GM23338 (cell line): ENCODE data around the gene PRC1. TPM values are rescaled to one million over a fixed set of nuclear protein-coding genes. Genes with fewer than 3 reads are reported as not detected.
A peak's percentile ranks its signal among the peaks of the same experiment; 100 is the strongest.
"Not testable (repeated sequence)": the region's sequence is repeated elsewhere in the genome, so short reads cannot be mapped to it uniquely, and the experiment has no call there.

Experiments used
- ATAC-seq: fragments of 200-7000 bp; cut with Tn5 transposase; 3 replicates; pipeline ENCODE4 v1.9.1; 2020
- DNase-seq: peaks from one replicate; pipeline ENCODE4 v3.0.0-alpha.2; 2015; ENCODE audit warnings: low spot score
- H2AFZ ChIP-seq: fragments of 200-600 bp; sonication (generic); 2 replicates; pipeline ENCODE4 v1.8.0; 2016; ENCODE audit warnings: antibody characterized with exemption, mild to moderate bottlenecking, moderate library complexity
- H3F3A ChIP-seq: fragments of 200-600 bp; sonication (generic); replicated peaks from 2 replicates; pipeline ENCODE4 v1.8.0; 2017; ENCODE audit warnings: antibody characterized with exemption, mixed run types, low read depth
- H3K27ac ChIP-seq: fragments of 200-600 bp; sonication (generic); 2 replicates; pipeline ENCODE4 v1.6.1; 2016; ENCODE audit warnings: low read depth
- H3K27me3 ChIP-seq: fragments of 200-600 bp; sonication (generic); 2 replicates; pipeline ENCODE4 v1.8.0; 2016; ENCODE audit warnings: mild to moderate bottlenecking, mixed run types, moderate library complexity; ENCODE audit not compliant: insufficient read depth
- H3K36me3 ChIP-seq: fragments of 200-600 bp; sonication (generic); 2 replicates; pipeline ENCODE4 v1.8.0; 2016; ENCODE audit warnings: mild to moderate bottlenecking; ENCODE audit not compliant: insufficient read depth
- H3K4me1 ChIP-seq: fragments of 200-600 bp; sonication (generic); 2 replicates; pipeline ENCODE4 v1.8.0; 2016; ENCODE audit warnings: mild to moderate bottlenecking, moderate library complexity; ENCODE audit not compliant: insufficient read depth
- H3K4me2 ChIP-seq: fragments of 200-600 bp; sonication (generic); 2 replicates; pipeline ENCODE4 v1.7.1; 2017; ENCODE audit warnings: mixed run types
- H3K4me3 ChIP-seq: fragments of 200-600 bp; sonication (generic); 2 replicates; pipeline ENCODE4 v1.6.1; 2016; ENCODE audit warnings: mixed run types
- H3K79me2 ChIP-seq: fragments of 200-600 bp; sonication (generic); replicated peaks from 2 replicates; pipeline ENCODE4 v1.8.0; 2017; ENCODE audit warnings: mild to moderate bottlenecking; ENCODE audit not compliant: insufficient read depth
- H3K9me2 ChIP-seq: fragments of 200-600 bp; sonication (generic); 2 replicates; pipeline ENCODE4 v1.8.0; 2017; ENCODE audit not compliant: insufficient read depth
- H4K20me1 ChIP-seq: fragments of 200-600 bp; sonication (generic); replicated peaks from 2 replicates; pipeline ENCODE4 v1.8.0; 2017; ENCODE audit warnings: mild to moderate bottlenecking; ENCODE audit not compliant: insufficient read depth
- H3K27ac Mint-ChIP-seq: 2 replicates; pipeline ENCODE4 v1.8.0; 2020; ENCODE audit warnings: inconsistent platforms, mild to moderate bottlenecking, moderate library complexity, mixed read lengths
- H3K27me3 Mint-ChIP-seq: 3 replicates; pipeline ENCODE4 v1.8.0; 2022; ENCODE audit warnings: low read depth, mild to moderate bottlenecking, moderate library complexity, mixed read lengths, inconsistent platforms; ENCODE audit not compliant: insufficient read depth, poor library complexity
- H3K36me3 Mint-ChIP-seq: 3 replicates; pipeline ENCODE4 v1.8.0; 2021; ENCODE audit warnings: low read depth, mild to moderate bottlenecking, inconsistent platforms, moderate library complexity, mixed read lengths
- H3K4me1 Mint-ChIP-seq: 3 replicates; pipeline ENCODE4 v1.8.0; 2020; ENCODE audit warnings: mild to moderate bottlenecking, inconsistent platforms, mixed read lengths
- H3K4me3 Mint-ChIP-seq: 3 replicates; pipeline ENCODE4 v1.8.0; 2021; ENCODE audit warnings: moderate library complexity, mild to moderate bottlenecking, inconsistent platforms, mixed read lengths
- H3K9me3 Mint-ChIP-seq: 3 replicates; pipeline ENCODE4 v1.8.0; 2020; ENCODE audit warnings: moderate library complexity, mild to moderate bottlenecking, inconsistent platforms, mixed read lengths
- JUNB ChIP-seq: IDR thresholded peaks from one replicate; pipeline ENCODE4 v1.6.1; 2016; ENCODE audit warnings: antibody characterized with exemption; ENCODE audit not compliant: unreplicated experiment
- STAT1 ChIP-seq: IDR thresholded peaks from one replicate; pipeline ENCODE4 v1.6.1; 2016; ENCODE audit warnings: antibody characterized with exemption; ENCODE audit not compliant: unreplicated experiment
- ZNF114 ChIP-seq: fragments of 250-450 bp; sonication (Bioruptor Pico); IDR thresholded peaks from 2 replicates; pipeline ENCODE4 v1.5.0; 2020; ENCODE audit warnings: mild to moderate bottlenecking, moderate library complexity
- ZNF331 ChIP-seq: fragments of 250-450 bp; sonication (Bioruptor Pico); IDR thresholded peaks from 2 replicates; pipeline ENCODE4 v1.5.0; 2020; ENCODE audit warnings: low read depth, mild to moderate bottlenecking, moderate library complexity
- ZNF462 ChIP-seq: fragments of 250-450 bp; sonication (Bioruptor Pico); IDR thresholded peaks from 2 replicates; pipeline ENCODE4 v1.5.0; 2020; ENCODE audit warnings: mild to moderate bottlenecking, moderate library complexity
- polyA plus RNA-seq: library from polyadenylated mRNA; unstranded; fragments of >200 nt; fragmentation: Nextera tagmentation; extraction: Ambion mirVana; gene quantifications from 2 replicates; pipeline ENCODE4 v1.2.1, GENCODE V29; 2016
- total RNA-seq: library from RNA; depleted of rRNA; stranded (reverse); fragments of >200 nt; shearing (Covaris generic); gene quantifications from 2 replicates; pipeline ENCODE4 v1.2.3, GENCODE V29; 2014
- TF ChIP-seq, protein P1 (sequence below): IDR thresholded peaks from one replicate; pipeline ENCODE4 v1.6.1; 2018; ENCODE audit warnings: antibody characterized with exemption; ENCODE audit not compliant: unreplicated experiment

PRC1 gene
- total and polyA plus RNA-seq, 2 experiments from 2014 or later = 102 to 150 TPM

DNA sequence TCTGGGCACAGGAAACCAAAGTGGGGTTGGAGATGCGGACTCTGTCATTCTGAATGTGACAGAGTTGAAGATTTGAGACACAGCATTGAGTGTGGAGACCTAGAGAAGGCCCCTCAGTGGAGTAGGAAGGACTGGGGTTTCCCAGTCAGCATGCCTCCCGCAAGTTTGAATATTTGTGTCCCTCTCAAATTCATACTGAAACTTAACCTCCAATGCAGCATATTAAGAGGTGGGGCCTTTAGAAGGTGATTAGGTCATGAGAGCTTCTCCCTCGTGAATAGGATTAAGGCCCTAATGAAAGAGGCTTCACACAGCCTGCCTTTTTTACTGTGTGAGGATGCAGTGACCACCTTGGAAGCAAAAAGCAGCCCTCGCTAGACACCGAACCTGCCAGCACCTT lies 70.0 kb downstream of the PRC1 start (continued):
- TF ChIP-seq, protein P1, sequence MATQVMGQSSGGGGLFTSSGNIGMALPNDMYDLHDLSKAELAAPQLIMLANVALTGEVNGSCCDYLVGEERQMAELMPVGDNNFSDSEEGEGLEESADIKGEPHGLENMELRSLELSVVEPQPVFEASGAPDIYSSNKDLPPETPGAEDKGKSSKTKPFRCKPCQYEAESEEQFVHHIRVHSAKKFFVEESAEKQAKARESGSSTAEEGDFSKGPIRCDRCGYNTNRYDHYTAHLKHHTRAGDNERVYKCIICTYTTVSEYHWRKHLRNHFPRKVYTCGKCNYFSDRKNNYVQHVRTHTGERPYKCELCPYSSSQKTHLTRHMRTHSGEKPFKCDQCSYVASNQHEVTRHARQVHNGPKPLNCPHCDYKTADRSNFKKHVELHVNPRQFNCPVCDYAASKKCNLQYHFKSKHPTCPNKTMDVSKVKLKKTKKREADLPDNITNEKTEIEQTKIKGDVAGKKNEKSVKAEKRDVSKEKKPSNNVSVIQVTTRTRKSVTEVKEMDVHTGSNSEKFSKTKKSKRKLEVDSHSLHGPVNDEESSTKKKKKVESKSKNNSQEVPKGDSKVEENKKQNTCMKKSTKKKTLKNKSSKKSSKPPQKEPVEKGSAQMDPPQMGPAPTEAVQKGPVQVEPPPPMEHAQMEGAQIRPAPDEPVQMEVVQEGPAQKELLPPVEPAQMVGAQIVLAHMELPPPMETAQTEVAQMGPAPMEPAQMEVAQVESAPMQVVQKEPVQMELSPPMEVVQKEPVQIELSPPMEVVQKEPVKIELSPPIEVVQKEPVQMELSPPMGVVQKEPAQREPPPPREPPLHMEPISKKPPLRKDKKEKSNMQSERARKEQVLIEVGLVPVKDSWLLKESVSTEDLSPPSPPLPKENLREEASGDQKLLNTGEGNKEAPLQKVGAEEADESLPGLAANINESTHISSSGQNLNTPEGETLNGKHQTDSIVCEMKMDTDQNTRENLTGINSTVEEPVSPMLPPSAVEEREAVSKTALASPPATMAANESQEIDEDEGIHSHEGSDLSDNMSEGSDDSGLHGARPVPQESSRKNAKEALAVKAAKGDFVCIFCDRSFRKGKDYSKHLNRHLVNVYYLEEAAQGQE = no peak
- no peak for TF ChIP-seq ZNF114 (CRISPR knock-in tag)

- not testable (repeated sequence) for H3K4me1 ChIP-seq, H3K9me3 Mint-ChIP-seq, H3K27ac ChIP-seq, H3K4me3 Mint-ChIP-seq, DNase-seq, H3K4me3 ChIP-seq, H3K27me3 ChIP-seq, H3K79me2 ChIP-seq, H2AFZ ChIP-seq, H4K20me1 ChIP-seq, H3K4me1 Mint-ChIP-seq, H3K9me2 ChIP-seq, H3K36me3 Mint-ChIP-seq, H3F3A ChIP-seq, H3K27me3 Mint-ChIP-seq, H3K36me3 ChIP-seq, H3K4me2 ChIP-seq
- peak overlapping the region; percentile 95 for H3K27ac Mint-ChIP-seq
- ATAC-seq = peak; percentile 69
These were observed 71.5 kb downstream of the PRC1 start for GRCh38 chr15:90922712-90923322.

- Histone ChIP-seq H3K27me3 (no peaks in the 10 kb centered on the region), H2AFZ (no peak overlapping the region), H3K4me3 (no peak overlapping the region), H3K36me3 (no peaks in the 10 kb centered on the region), H3K27ac (no peak overlapping the region), H3F3A (no peaks in the 10 kb centered on the region), H4K20me1 (no peaks in the 10 kb centered on the region), H3K4me1 (0 out of 2 replicates have a peak, but pooled peaks cover 6% of the 10 kb centered on the region), H3K79me2 (no peaks in the 10 kb centered on the region), H3K4me2 (no peak overlapping the region), H3K9me2 (no peaks in the 10 kb centered on the region)
- Mint-ChIP-seq H3K4me1 (peaks cover 4% of the 10 kb centered on the region; the same call in 2 of the 3 replicates), H3K27me3 (peaks cover 7% of the 10 kb centered on the region), H3K4me3 (no peak overlapping the region), H3K36me3 (peaks cover 10% of the 10 kb centered on the region; the same call in 2 of the 3 replicates), H3K27ac (no peak overlapping the region), H3K9me3 (no peaks in the 10 kb centered on the region)
- ATAC-seq (no peak), DNase-seq (no peak)
- TF ChIP-seq ZNF114 (CRISPR knock-in tag) (no peak), STAT1 (no peak), JUNB (no peak), ZNF331 (no peak), ZNF462 (CRISPR knock-in tag) (no peak)
- TF ChIP-seq, protein P1 = no peak
These were observed 72.4 kb downstream of the PRC1 start for GRCh38 chr15:90921887-90922286.
